NB4 (cell line): ENCODE results near the gene GRIK2.

Source experiments
- DNase-seq: peaks from one replicate; pipeline ENCODE4 v3.0.0; 2010; ENCODE audit warnings: low read depth
- H3K4me3 ChIP-seq: one replicate; pipeline ENCODE4 v1.5.1; 2011; ENCODE audit warnings: mild to moderate bottlenecking, low read depth, low read length, moderate library complexity
- MYC ChIP-seq: IDR thresholded peaks from 2 replicates; pipeline ENCODE4 v1.6.1; 2011; ENCODE audit warnings: low read depth, low read length
- POLR2A ChIP-seq: IDR thresholded peaks from 2 replicates; pipeline ENCODE4 v1.6.1; 2011; ENCODE audit warnings: mild to moderate bottlenecking; ENCODE audit not compliant: insufficient read length; ENCODE audit errors: extremely low read depth
- TF ChIP-seq, protein P1 (sequence below): IDR thresholded peaks from one replicate; pipeline ENCODE4 v1.5.1; 2012; ENCODE audit warnings: low read depth, low read length
- TF ChIP-seq, protein P2 (sequence below): IDR thresholded peaks from 2 replicates; pipeline ENCODE4 v1.6.1; 2011; ENCODE audit warnings: low read depth, low read length

Gene GRIK2

DNA sequence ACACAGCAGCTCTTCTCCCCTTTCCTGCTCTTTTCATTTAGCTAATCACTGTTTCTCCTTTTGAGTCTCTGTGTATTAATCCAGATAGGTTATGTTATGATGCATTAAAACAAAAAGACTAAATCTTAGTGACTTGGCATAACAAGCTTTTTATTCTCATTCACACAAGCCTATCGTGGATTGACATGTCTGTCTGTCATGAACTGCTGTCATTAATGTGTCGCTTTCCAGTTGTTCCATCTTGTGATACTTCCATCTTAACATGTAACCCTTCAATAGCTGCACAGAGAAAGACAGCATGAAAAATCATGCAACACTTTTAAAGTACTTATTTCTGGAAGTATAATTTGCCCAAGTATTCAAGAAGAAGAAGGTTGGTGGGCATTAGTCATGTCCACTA, 128.7 kb downstream of the GRIK2 start:
- no peak overlapping the region for H3K4me3 ChIP-seq
- no peak for DNase-seq
- no peak for TF ChIP-seq MYC
- TF ChIP-seq POLR2A = no peak
- TF ChIP-seq, protein P1, sequence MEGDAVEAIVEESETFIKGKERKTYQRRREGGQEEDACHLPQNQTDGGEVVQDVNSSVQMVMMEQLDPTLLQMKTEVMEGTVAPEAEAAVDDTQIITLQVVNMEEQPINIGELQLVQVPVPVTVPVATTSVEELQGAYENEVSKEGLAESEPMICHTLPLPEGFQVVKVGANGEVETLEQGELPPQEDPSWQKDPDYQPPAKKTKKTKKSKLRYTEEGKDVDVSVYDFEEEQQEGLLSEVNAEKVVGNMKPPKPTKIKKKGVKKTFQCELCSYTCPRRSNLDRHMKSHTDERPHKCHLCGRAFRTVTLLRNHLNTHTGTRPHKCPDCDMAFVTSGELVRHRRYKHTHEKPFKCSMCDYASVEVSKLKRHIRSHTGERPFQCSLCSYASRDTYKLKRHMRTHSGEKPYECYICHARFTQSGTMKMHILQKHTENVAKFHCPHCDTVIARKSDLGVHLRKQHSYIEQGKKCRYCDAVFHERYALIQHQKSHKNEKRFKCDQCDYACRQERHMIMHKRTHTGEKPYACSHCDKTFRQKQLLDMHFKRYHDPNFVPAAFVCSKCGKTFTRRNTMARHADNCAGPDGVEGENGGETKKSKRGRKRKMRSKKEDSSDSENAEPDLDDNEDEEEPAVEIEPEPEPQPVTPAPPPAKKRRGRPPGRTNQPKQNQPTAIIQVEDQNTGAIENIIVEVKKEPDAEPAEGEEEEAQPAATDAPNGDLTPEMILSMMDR = no peak
- TF ChIP-seq, protein P2, sequence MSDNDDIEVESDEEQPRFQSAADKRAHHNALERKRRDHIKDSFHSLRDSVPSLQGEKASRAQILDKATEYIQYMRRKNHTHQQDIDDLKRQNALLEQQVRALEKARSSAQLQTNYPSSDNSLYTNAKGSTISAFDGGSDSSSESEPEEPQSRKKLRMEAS = no peak

DNA sequence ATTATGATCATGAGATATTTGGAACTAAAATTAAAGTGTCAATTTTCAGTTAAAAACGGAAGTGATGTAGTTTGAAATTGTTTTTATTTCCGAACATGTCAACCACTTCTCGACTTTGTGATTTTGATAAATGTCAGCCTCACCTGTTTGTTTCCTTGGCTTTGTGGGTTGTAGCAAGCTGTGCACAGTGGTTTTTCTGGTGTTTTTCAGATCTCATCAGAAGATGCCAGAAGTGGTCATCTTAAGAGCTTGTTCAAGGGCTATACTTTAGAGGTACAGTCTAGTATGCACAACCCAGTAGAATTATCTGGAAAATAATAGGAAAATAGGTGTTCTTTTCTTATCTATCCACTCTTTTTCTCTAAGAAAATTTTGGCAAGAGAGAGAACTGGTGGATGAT, 134.0 kb downstream of the GRIK2 start:
- DNase-seq = no peak
- TF ChIP-seq, protein P2 = no peak
- TF ChIP-seq MYC (no peak), POLR2A (no peak)
- TF ChIP-seq, protein P1 = no peak
- no peak overlapping the region for H3K4me3 ChIP-seq

DNA sequence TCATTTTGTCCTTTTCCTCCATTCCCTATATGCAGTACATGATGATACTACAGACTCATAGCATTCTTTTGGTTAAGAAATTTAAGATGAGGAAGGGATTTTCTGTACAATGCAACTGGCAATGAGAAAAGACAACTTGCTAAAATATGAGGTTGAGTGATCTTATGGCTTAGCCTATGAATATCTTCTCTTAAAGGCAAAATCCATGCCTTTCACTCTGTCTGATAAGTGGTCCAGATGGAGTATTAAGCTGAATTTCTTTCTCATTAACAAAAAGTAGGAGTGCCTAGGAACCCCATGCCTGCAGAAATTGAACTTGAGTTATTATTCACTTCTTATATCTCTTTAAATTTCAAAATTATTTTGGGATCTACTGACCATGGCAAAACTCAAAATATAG, 135.3 kb downstream of the GRIK2 start:
- DNase-seq = no peak
- H3K4me3 ChIP-seq = no peak overlapping the region
- TF ChIP-seq MYC = no peak
- TF ChIP-seq, protein P1 = no peak
- TF ChIP-seq, protein P2 = no peak
- TF ChIP-seq POLR2A = no peak

DNA sequence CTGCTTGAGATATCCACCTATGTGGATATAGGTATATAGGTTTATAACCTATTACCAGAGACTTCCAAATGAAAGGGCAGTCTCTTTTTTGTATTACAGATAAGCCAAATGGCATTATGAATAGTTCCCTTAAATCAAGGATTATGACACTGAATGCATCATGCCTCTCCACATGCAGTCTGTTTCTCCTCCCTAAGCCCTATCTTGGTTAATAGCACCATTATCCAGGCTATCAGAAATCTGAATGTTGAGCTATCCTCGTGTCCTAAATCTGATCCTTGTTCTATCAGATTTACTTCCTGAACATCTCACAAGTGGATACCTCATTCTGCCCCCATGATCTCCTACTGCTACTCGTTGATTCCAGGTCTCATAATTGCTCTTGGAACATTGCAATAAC, 138.0 kb downstream of the GRIK2 start:
- no peak for TF ChIP-seq MYC
- H3K4me3 ChIP-seq = no peak overlapping the region

DNA sequence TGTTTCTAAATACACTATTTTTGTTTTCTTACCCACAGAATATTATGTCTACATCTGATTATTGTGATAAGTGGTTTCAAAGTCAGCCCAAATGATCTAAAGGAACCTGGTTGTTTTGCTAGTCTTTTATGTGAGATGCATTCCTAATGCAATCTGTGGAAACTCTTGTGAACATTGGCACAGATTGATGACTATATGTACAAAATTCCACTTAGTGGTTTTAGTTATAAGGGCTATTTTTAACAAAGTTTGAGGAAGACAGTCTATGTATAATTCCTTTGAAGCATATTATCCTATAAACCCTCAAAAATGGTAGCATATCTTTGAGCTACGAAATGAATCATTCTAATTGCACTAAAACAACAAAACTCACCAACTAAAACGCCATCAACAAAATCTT, 140.9 kb downstream of the GRIK2 start:
- no peak for DNase-seq
- no peak overlapping the region for H3K4me3 ChIP-seq
- TF ChIP-seq, protein P1 = no peak
- TF ChIP-seq, protein P2 = no peak
- TF ChIP-seq MYC (no peak), POLR2A (no peak)

More for the DNA sequence above, 138.0 kb downstream of the GRIK2 start:
- no peak for DNase-seq

DNA sequence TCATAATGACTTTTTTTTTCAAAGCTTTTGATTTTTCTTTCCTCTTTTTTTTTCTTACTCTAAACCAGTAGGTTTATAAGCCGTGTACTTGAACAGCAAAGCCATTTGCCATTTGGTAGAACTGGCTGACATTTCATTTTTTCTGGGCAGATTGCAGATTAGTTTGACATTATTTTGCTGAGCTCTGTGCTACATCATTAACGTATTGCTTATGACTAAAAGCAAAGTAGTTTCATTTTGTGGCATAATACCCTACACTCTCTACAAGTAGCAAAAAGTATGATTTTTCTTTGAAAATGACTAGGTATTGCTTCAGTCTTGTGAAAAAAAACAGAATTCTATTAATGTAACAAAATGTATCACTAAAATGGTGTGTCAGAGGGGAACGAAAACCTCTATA, 141.3 kb downstream of the GRIK2 start:
- no peak overlapping the region for H3K4me3 ChIP-seq
- no peak for DNase-seq
- no peak for TF ChIP-seq MYC
- TF ChIP-seq POLR2A = no peak
- TF ChIP-seq, protein P2 = no peak
- TF ChIP-seq, protein P1 = no peak
